ENCODE measurements around the gene NACC1. TPM values are rescaled to one million over a fixed set of nuclear protein-coding genes. Genes with fewer than 3 reads are reported as not detected.

NACC1 gene
- total and polyA plus RNA-seq, 3 donors from 2014 or later = 38.2 to 102 (median 75.9) TPM

DNA sequence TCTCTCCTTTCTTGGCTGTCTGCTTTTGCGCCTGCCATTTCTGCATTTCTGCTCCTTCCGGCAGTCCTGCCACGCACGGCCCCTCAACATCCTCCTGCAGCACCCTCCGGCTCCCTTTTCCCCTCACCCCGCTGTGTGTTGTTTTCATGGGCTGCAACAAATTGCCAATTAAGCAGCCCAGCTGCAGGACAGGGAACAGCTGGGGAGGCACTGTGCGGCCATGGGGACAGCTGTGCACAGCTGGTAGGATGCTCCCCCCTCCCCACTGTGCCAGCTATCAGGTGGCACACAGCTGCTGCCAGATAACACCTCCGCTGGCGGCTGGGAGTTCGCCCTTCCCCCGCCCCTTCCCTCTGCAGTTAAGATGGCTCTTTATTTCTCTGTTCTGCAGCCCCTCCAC lies 40.8 kb upstream of the NACC1 start:
- H3K27me3 ChIP-seq = no peaks in the 10 kb centered on the region
- intact Hi-C loops (cut with DNase I; ENCODE audit: low total_unique reads) = no loop called here
- DNase-seq = no peak
- no peaks in the 10 kb centered on the region for H3K36me3 ChIP-seq (ENCODE audit: low read depth, missing control alignments)
- no peak overlapping the region for H3K27ac ChIP-seq
- H3K4me3 ChIP-seq = no peak overlapping the region
- TF ChIP-seq POLR2A (IDR thresholded peaks at IDR 0.05) = no peak
- TF ChIP-seq, protein P1, sequence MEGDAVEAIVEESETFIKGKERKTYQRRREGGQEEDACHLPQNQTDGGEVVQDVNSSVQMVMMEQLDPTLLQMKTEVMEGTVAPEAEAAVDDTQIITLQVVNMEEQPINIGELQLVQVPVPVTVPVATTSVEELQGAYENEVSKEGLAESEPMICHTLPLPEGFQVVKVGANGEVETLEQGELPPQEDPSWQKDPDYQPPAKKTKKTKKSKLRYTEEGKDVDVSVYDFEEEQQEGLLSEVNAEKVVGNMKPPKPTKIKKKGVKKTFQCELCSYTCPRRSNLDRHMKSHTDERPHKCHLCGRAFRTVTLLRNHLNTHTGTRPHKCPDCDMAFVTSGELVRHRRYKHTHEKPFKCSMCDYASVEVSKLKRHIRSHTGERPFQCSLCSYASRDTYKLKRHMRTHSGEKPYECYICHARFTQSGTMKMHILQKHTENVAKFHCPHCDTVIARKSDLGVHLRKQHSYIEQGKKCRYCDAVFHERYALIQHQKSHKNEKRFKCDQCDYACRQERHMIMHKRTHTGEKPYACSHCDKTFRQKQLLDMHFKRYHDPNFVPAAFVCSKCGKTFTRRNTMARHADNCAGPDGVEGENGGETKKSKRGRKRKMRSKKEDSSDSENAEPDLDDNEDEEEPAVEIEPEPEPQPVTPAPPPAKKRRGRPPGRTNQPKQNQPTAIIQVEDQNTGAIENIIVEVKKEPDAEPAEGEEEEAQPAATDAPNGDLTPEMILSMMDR (IDR thresholded peaks at IDR 0.05) = no peak
- WGBS, 2 donors = 60 to 66% methylated on average over 11 of the region's 11 CpGs
- H3K4me1 ChIP-seq = peaks cover 40% of the 10 kb centered on the region
- no peaks in the 10 kb centered on the region for H3K9me3 ChIP-seq

- DNase-seq = no peak
- WGBS, 2 donors = 70 to 79% methylated on average over 3 to 10 of the region's 10 CpGs
- H3K4me1 ChIP-seq = peaks cover 40% of the 10 kb centered on the region
- H3K27ac ChIP-seq = peak overlapping the region; percentile 51 to 59
- no peaks in the 10 kb centered on the region for H3K9me3 ChIP-seq
- TF ChIP-seq POLR2A (IDR thresholded peaks at IDR 0.05) = no peak
- TF ChIP-seq, protein P1 (IDR thresholded peaks at IDR 0.05) = no peak
- no peaks in the 10 kb centered on the region for H3K36me3 ChIP-seq (ENCODE audit: low read depth, missing control alignments)
- intact Hi-C loops (cut with DNase I; ENCODE audit: low total_unique reads) = no loop called here
- H3K27me3 ChIP-seq = no peaks in the 10 kb centered on the region
- no peak overlapping the region for H3K4me3 ChIP-seq
Measured at GRCh38 chr19:13078381-13078780, 39.7 kb upstream of the NACC1 start.

DNA sequence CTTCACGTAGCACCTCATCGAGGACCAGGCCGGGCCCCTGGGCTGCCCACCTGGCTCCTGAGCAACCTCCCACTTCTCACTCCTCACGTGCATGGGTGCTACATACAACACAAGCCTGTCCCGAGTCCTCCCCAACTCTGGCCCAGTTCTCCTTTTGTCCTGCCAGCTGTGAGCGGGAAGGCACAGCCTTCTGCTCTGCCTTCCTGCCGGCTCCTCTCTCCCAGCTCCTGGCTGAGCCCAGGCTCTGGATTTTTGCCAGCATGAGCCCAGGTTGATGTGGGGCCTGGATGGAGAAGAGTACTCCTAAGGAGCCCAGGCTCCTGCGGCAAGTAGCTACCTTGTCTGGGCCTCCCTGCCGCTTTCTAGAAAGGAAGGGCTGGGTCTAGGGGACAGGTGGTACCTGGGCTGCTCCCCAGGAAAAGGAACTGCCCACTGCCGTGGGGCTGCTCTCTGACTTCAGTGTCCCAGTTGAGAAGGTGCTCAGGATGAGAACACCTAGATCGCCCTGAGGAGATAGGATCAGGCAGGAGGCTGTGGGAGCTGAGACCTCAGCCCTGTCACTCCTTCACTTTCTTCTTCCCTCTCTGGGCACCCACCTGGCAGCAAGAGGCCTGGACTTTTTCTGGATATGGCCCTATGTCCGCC lies 39.0 kb upstream of the NACC1 start:
- Histone ChIP-seq H3K27ac (peak overlapping the region; percentile 51 to 59), H3K9me3 (no peaks in the 10 kb centered on the region), H3K36me3 (ENCODE audit: low read depth, missing control alignments) (no peaks in the 10 kb centered on the region), H3K4me3 (no peak overlapping the region), H3K27me3 (no peaks in the 10 kb centered on the region), H3K4me1 (peaks cover 40% of the 10 kb centered on the region)
- 54 to 58% methylated on average over 3 to 12 of the region's 12 CpGs for WGBS, 2 donors
- TF ChIP-seq, protein P1 (IDR thresholded peaks at IDR 0.05) = no peak
- no peak for TF ChIP-seq POLR2A (IDR thresholded peaks at IDR 0.05)
- intact Hi-C loops (cut with DNase I; ENCODE audit: low total_unique reads) = no loop called here
- no peak for DNase-seq

GRCh38 chr19:13079542-13079986 lies 38.5 kb upstream of the NACC1 start:
- no peak for DNase-seq
- 49 to 54% methylated on average over 16 of the region's 16 CpGs for WGBS, 2 donors
- no peaks in the 10 kb centered on the region for H3K9me3 ChIP-seq
- no peak overlapping the region for H3K4me3 ChIP-seq
- H3K27me3 ChIP-seq = no peaks in the 10 kb centered on the region
- no peaks in the 10 kb centered on the region for H3K36me3 ChIP-seq (ENCODE audit: low read depth, missing control alignments)
- peak overlapping the region; percentile 51 to 59 for H3K27ac ChIP-seq
- TF ChIP-seq POLR2A (IDR thresholded peaks at IDR 0.05) = no peak
- TF ChIP-seq, protein P1 (IDR thresholded peaks at IDR 0.05) = no peak
- peaks cover 40% of the 10 kb centered on the region for H3K4me1 ChIP-seq
- intact Hi-C loops (cut with DNase I; ENCODE audit: low total_unique reads) = no loop called here

All from testis (tissue), 3 donors.